ENCODE results near the gene CCL26.

- TF ChIP-seq CTCF (IDR thresholded peaks at IDR 0.05 in 8 of 11, conservative IDR thresholded peaks at IDR 0.05 in 3 of 11) (no peak), POLR2A (IDR thresholded peaks at IDR 0.05) (no peak)
These were observed 32.7 kb upstream of the CCL26 start for GRCh38 chr7:75804705-75805104.
